HG03457 (cell line): ENCODE measurements around the gene HEATR5A.
"Not testable (repeated sequence)": the region's sequence is repeated elsewhere in the genome, so short reads cannot be mapped to it uniquely, and the experiment has no call there.

ENCODE experiments used
- ATAC-seq: cut with Tn5 transposase; IDR thresholded peaks from one replicate; pipeline ENCODE4 v1.9.1; 2021; ENCODE audit warnings: moderate number of reproducible peaks; ENCODE audit not compliant: unreplicated experiment

The HEATR5A gene

GRCh38 chr14:31391473-31391872 is 28.9 kb downstream of the HEATR5A start:
- no peak for ATAC-seq

GRCh38 chr14:31389946-31390345 is 30.4 kb downstream of the HEATR5A start:
- no peak for ATAC-seq

GRCh38 chr14:31388687-31389413 is 31.5 kb downstream of the HEATR5A start:
- ATAC-seq = no peak

- ATAC-seq = no peak
Observed at GRCh38 chr14:31387091-31387490, 33.3 kb downstream of the HEATR5A start.

GRCh38 chr14:31386271-31386670 is 34.1 kb downstream of the HEATR5A start:
- ATAC-seq = no peak

GRCh38 chr14:31382221-31382620 is 38.1 kb downstream of the HEATR5A start:
- ATAC-seq = no peak

GRCh38 chr14:31380106-31380505 is 40.2 kb downstream of the HEATR5A start:
- ATAC-seq = no peak

GRCh38 chr14:31379125-31379947 is 41.0 kb downstream of the HEATR5A start:
- not testable (repeated sequence) for ATAC-seq

- ATAC-seq = no peak
Observed at GRCh38 chr14:31377433-31377832, 42.9 kb downstream of the HEATR5A start.

- ATAC-seq = no peak
Observed at GRCh38 chr14:31371646-31372045, 48.7 kb downstream of the HEATR5A start.

- ATAC-seq = no peak
Observed at GRCh38 chr14:31363331-31364073, 56.8 kb downstream of the HEATR5A start.

- no peak for ATAC-seq
Observed at GRCh38 chr14:31362746-31363145, 57.6 kb downstream of the HEATR5A start.

GRCh38 chr14:31361761-31362160 is 58.6 kb downstream of the HEATR5A start:
- ATAC-seq = not testable (repeated sequence)

GRCh38 chr14:31360919-31361662 is 59.3 kb downstream of the HEATR5A start:
- no peak for ATAC-seq

GRCh38 chr14:31357279-31357678 is 63.1 kb downstream of the HEATR5A start:
- ATAC-seq = no peak

- ATAC-seq = no peak
Observed at GRCh38 chr14:31346097-31346496, 74.3 kb downstream of the HEATR5A start.

GRCh38 chr14:31341280-31341679 is 79.1 kb downstream of the HEATR5A start:
- ATAC-seq = no peak

GRCh38 chr14:31340297-31341063 is 79.9 kb downstream of the HEATR5A start:
- no peak for ATAC-seq

- ATAC-seq = no peak
Observed at GRCh38 chr14:31339743-31340142, 80.6 kb downstream of the HEATR5A start.

- no peak for ATAC-seq
Observed at GRCh38 chr14:31337331-31337730, 83.0 kb downstream of the HEATR5A start.
